ENCODE data around the gene MLF1.

The MLF1 gene

DNA sequence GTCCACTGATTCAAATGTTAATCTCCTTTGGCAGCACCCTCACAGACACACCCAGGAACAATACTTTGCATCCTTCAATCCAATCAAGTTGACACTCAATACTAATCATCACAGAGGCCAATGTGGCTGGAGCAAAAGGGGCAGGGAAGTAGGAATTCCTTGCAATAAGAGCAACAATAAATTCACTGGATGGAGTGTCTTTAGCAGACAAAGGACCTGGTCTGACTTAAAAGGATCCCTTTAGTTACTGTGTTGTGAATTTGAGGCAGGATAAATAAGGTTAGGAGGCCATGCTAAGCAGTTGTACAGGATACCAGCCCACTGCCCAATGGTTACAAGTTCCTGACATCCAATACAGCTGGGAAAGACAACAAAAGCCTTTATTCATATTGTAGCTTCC is 61.0 kb downstream of the MLF1 start:
- FAIRE-seq: no peak
- no peak for TF ChIP-seq POU2F2 (IDR thresholded peaks at IDR 0.05; ENCODE audit: low read depth, low read length)
- no peak for TF ChIP-seq TAF1 (IDR thresholded peaks at IDR 0.05; ENCODE audit: low read depth, low read length)
- TF ChIP-seq POLR2A (IDR thresholded peaks at IDR 0.05; ENCODE audit: low read depth, low read length): no peak
- TF ChIP-seq PAX5 (IDR thresholded peaks at IDR 0.05; ENCODE audit: insufficient read depth, low read length, severe bottlenecking): no peak
- no peak for TF ChIP-seq SPI1 (IDR thresholded peaks at IDR 0.05; ENCODE audit: low read depth, low read length)
- no peak for TF ChIP-seq POLR2AphosphoS5 (IDR thresholded peaks at IDR 0.05; ENCODE audit: low read depth, low read length)
- no peak for DNase-seq (ENCODE audit: insufficient read length, low spot score)

DNA sequence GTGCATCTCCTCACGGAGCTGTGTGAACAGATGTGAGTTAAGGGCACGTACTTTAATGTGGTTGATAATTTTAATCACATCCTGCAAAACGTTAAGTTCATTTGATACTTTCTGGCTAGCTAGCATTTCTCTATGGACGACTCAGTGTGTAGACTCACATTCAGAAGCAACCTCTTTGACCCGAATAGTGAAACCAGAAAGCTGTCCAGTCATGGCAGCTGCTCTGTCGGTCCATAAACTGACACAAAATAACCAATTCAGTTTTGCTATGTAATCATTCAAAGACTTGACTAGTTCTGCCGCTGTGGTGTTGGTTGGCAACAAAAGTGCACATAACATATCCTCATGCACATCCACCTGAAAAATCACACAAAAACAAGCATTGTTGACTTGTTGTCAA is 69.7 kb downstream of the MLF1 start:
- DNase-seq (ENCODE audit: insufficient read length, low spot score) (no peak), FAIRE-seq (no peak)
- TF ChIP-seq SPI1 (IDR thresholded peaks at IDR 0.05; ENCODE audit: low read depth, low read length) (no peak), TAF1 (IDR thresholded peaks at IDR 0.05; ENCODE audit: low read depth, low read length) (no peak), POLR2A (IDR thresholded peaks at IDR 0.05; ENCODE audit: low read depth, low read length) (no peak)

GRCh38 chr3:158642005-158642404 is 71.0 kb downstream of the MLF1 start:
- TF ChIP-seq TAF1 (IDR thresholded peaks at IDR 0.05; ENCODE audit: low read depth, low read length): no peak
- no peak for TF ChIP-seq SPI1 (IDR thresholded peaks at IDR 0.05; ENCODE audit: low read depth, low read length)
- no peak for TF ChIP-seq POLR2A (IDR thresholded peaks at IDR 0.05; ENCODE audit: low read depth, low read length)
- no peak for TF ChIP-seq POU2F2 (IDR thresholded peaks at IDR 0.05; ENCODE audit: low read depth, low read length)
- DNase-seq (ENCODE audit: insufficient read length, low spot score) (no peak), FAIRE-seq (no peak)

- DNase-seq (ENCODE audit: insufficient read length, low spot score) (no peak), FAIRE-seq (no peak)
- TF ChIP-seq POU2F2 (IDR thresholded peaks at IDR 0.05; ENCODE audit: low read depth, low read length) (no peak), POLR2AphosphoS5 (IDR thresholded peaks at IDR 0.05; ENCODE audit: low read depth, low read length) (no peak), PAX5 (IDR thresholded peaks at IDR 0.05; ENCODE audit: insufficient read depth, low read length, severe bottlenecking) (no peak), SPI1 (IDR thresholded peaks at IDR 0.05; ENCODE audit: low read depth, low read length) (no peak), POLR2A (IDR thresholded peaks at IDR 0.05; ENCODE audit: low read depth, low read length) (no peak), TAF1 (IDR thresholded peaks at IDR 0.05; ENCODE audit: low read depth, low read length) (no peak)
Measured at GRCh38 chr3:158642474-158643210, 71.6 kb downstream of the MLF1 start.

DNA sequence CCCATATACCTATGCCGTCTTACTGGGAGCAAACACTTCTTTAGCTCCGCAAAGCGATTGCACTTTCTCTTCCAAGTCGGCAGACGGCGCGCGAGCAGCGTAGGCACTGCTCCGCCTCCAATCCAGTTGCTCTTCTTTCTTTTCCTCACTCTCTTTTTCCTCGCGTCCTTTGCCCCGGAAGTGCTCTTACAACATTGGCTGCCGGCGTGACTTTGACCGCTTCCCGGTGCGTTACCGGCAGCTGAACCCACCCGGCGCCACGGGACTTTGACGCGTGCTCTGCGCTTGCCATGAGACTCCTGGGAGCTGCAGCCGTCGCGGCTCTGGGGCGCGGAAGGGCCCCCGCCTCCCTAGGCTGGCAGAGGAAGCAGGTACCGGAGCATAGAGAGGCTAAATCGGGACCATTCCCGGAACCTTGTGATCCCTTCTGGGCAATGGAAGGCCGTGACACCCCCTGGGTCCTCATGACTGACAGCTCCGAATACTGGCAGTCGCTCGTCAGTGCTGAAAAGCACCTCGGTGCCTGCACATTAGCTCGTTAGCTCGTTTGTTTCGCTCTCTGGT is 73.4 kb downstream of the MLF1 start, which contains the start of gene GFM1:
TSS of gene GFM1 (plus strand) at position 183 of the 564 bp plus-strand sequence. CDS start at position 291, 108 bp downstream.
- DNase-seq (ENCODE audit: insufficient read length, low spot score) (peak; percentile 71), FAIRE-seq (peak; percentile 93)
- TF ChIP-seq POLR2A (IDR thresholded peaks at IDR 0.05; ENCODE audit: low read depth, low read length) (peak; percentile 75), POLR2AphosphoS5 (IDR thresholded peaks at IDR 0.05; ENCODE audit: low read depth, low read length) (peak; percentile 80), POU2F2 (IDR thresholded peaks at IDR 0.05; ENCODE audit: low read depth, low read length) (peak; percentile 66), PAX5 (IDR thresholded peaks at IDR 0.05; ENCODE audit: insufficient read depth, low read length, severe bottlenecking) (peak; percentile 73), TAF1 (IDR thresholded peaks at IDR 0.05; ENCODE audit: low read depth, low read length) (0 out of 2 replicates have a peak, but pooled peaks have one; percentile 39), SPI1 (IDR thresholded peaks at IDR 0.05; ENCODE audit: low read depth, low read length) (peak; percentile 18; the same call in 1 of the 2 replicates)

DNA sequence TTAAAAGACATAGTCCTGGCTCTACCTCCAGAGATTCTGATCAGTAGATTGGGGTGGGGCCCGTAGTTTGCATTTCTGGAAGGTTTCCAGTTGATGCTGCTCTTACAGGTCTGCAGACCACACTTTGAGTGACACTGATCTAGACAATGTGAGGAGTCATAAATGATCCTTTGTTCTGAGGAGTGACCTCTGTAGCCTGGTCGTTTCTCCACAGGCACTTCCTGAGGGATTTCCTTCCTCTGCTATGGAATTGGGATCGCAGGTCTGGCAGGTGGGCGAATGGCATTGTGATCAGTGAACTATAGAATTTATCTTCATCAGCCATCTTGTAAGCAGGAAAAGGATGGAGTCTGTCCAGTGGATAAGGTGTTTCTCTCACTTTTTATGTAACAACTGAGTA is 78.8 kb downstream of the MLF1 start:
- no peak for FAIRE-seq
- TF ChIP-seq POU2F2 (IDR thresholded peaks at IDR 0.05; ENCODE audit: low read depth, low read length) (no peak), PAX5 (IDR thresholded peaks at IDR 0.05; ENCODE audit: insufficient read depth, low read length, severe bottlenecking) (no peak), POLR2A (IDR thresholded peaks at IDR 0.05; ENCODE audit: low read depth, low read length) (no peak), POLR2AphosphoS5 (IDR thresholded peaks at IDR 0.05; ENCODE audit: low read depth, low read length) (no peak), SPI1 (IDR thresholded peaks at IDR 0.05; ENCODE audit: low read depth, low read length) (no peak), TAF1 (IDR thresholded peaks at IDR 0.05; ENCODE audit: low read depth, low read length) (no peak)
- no peak for DNase-seq (ENCODE audit: insufficient read length, low spot score)

DNA sequence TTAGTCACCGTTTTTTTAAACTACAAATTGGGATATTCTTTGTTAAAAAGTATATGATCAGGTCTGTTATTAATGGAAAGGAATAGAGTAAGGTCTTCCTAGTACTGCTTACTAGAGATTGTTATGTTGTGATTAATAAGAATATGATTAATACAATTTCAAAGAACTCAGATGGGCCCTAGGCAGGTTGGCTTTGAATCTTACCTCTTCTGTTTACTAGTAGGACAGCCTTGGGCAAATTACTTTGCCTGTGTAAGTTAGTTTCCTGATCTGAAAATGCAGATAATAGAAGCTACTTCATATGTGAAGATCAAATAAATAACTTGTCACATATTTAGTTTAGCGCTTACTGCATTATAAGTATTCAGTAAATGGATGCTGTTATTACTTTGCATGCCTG is 80.2 kb downstream of the MLF1 start:
- FAIRE-seq (no peak), DNase-seq (ENCODE audit: insufficient read length, low spot score) (no peak)
- TF ChIP-seq TAF1 (IDR thresholded peaks at IDR 0.05; ENCODE audit: low read depth, low read length) (no peak), PAX5 (IDR thresholded peaks at IDR 0.05; ENCODE audit: insufficient read depth, low read length, severe bottlenecking) (no peak), POLR2A (IDR thresholded peaks at IDR 0.05; ENCODE audit: low read depth, low read length) (no peak), POU2F2 (IDR thresholded peaks at IDR 0.05; ENCODE audit: low read depth, low read length) (no peak), SPI1 (IDR thresholded peaks at IDR 0.05; ENCODE audit: low read depth, low read length) (no peak), POLR2AphosphoS5 (IDR thresholded peaks at IDR 0.05; ENCODE audit: low read depth, low read length) (no peak)

- no peak for TF ChIP-seq POLR2AphosphoS5 (IDR thresholded peaks at IDR 0.05; ENCODE audit: low read depth, low read length)
- TF ChIP-seq POU2F2 (IDR thresholded peaks at IDR 0.05; ENCODE audit: low read depth, low read length): no peak
- TF ChIP-seq PAX5 (IDR thresholded peaks at IDR 0.05; ENCODE audit: insufficient read depth, low read length, severe bottlenecking): no peak
- no peak for TF ChIP-seq SPI1 (IDR thresholded peaks at IDR 0.05; ENCODE audit: low read depth, low read length)
- no peak for TF ChIP-seq TAF1 (IDR thresholded peaks at IDR 0.05; ENCODE audit: low read depth, low read length)
- TF ChIP-seq POLR2A (IDR thresholded peaks at IDR 0.05; ENCODE audit: low read depth, low read length): no peak
- DNase-seq (ENCODE audit: insufficient read length, low spot score) (no peak), FAIRE-seq (no peak)
Measured at GRCh38 chr3:158652463-158652862, 81.5 kb downstream of the MLF1 start.

Data from GM12891 (cell line).